K562 (cell line): ENCODE measurements around the gene C2CD2. TPM values are rescaled to one million over a fixed set of nuclear protein-coding genes. Genes with fewer than 3 reads are reported as not detected.

Experiments used
- ATAC-seq: fragments of 200-7000 bp; cut with Tn5 transposase; 3 replicates; pipeline ENCODE4 v1.9.1; 2020; ENCODE audit warnings: moderate library complexity
- BruUV-seq: library from RNA; stranded (reverse); fragments of 400-500 nt; replicated peaks from 2 replicates; lab custom pipeline; 2021; lab: Mats Ljungman, UMichigan
- CTCF ChIA-PET: fragments of 300-600 bp; formaldehyde crosslinking; extraction: SDS; loops from one replicate; lab custom pipeline; 2021; ENCODE audit warnings: low intra/inter-chr PET ratio; lab: Yijun Ruan, JAX
- POLR2A ChIA-PET: fragments of 300-600, 350-650 bp; sonication (Branson Sonifier 250); formaldehyde crosslinking; extraction: SDS; loops from one replicate; lab custom pipeline; 2021; ENCODE audit warnings: antibody characterized with exemption, inconsistent platforms; lab: Yijun Ruan, JAX
- DNase-seq, 4 experiments: peaks; one replicate each; pipeline versions ENCODE4 v3.0.0 to v3.0.0-alpha.2; 2011 to 2018; ENCODE audit warnings: low spot score in 3 of 4, mixed read lengths in 3 of 4; ENCODE audit errors: extremely low read depth in 1 of 4
- FAIRE-seq: peaks from 2 replicates; lab custom pipeline; 2011; peaks lifted over from hg19 to GRCh38; lab: Jason Lieb, UNC
- H2AFZ ChIP-seq: 2 replicates; pipeline ENCODE4 v1.6.0; 2011; ENCODE audit warnings: low read depth, low read length, control low read depth, inconsistent platforms
- H3K27ac ChIP-seq: fragments of 200-600 bp; 3 replicates; pipeline ENCODE4 v1.8.0; 2011; ENCODE audit warnings: low read depth, mild to moderate bottlenecking, control low read depth, inconsistent platforms, low read length, moderate library complexity, mixed read lengths; ENCODE audit errors: extremely low read depth
- H3K27me3 ChIP-seq, 2 experiments: fragments of 300-600 bp in 1 of 2; 2 replicates in 1 of 2; 3 replicates in 1 of 2; pipeline versions ENCODE4 v1.6.0 to v1.8.0; 2011; ENCODE audit warnings: inconsistent platforms in 2 of 2, low read length in 2 of 2, mild to moderate bottlenecking in 1 of 2, mixed read lengths in 1 of 2, moderate library complexity in 1 of 2; ENCODE audit not compliant: control insufficient read depth in 2 of 2, insufficient read depth in 2 of 2
- H3K36me3 ChIP-seq: fragments of 300-600 bp; 3 replicates; pipeline ENCODE4 v1.8.0; 2011; ENCODE audit warnings: mild to moderate bottlenecking, low read length, inconsistent platforms; ENCODE audit not compliant: control insufficient read depth, insufficient read depth
- H3K4me1 ChIP-seq, 2 experiments: fragments of 200-600 bp in 1 of 2; replicated peaks in 1 of 2; 2 replicates in 1 of 2; 3 replicates in 1 of 2; pipeline versions ENCODE4 v1.5.1 to v1.8.0; 2011; ENCODE audit warnings: inconsistent platforms in 2 of 2, low read length in 2 of 2, mild to moderate bottlenecking in 1 of 2, mixed read lengths in 1 of 2, moderate library complexity in 1 of 2; ENCODE audit not compliant: control insufficient read depth in 2 of 2, insufficient read depth in 2 of 2
- H3K4me2 ChIP-seq: 2 replicates; pipeline ENCODE4 v1.6.1; 2011; ENCODE audit warnings: low read length, control low read depth, inconsistent platforms, mixed read lengths; ENCODE audit not compliant: insufficient read depth
- H3K4me3 ChIP-seq: fragments of 200-600 bp; sonication (generic), shearing (Covaris generic); 2 replicates; pipeline ENCODE4 v1.5.1; 2016; ENCODE audit warnings: control low read depth, inconsistent platforms
- H3K79me2 ChIP-seq: fragments of 200-600 bp; 3 replicates; pipeline ENCODE4 v1.8.0; 2011; ENCODE audit warnings: low read length, inconsistent platforms; ENCODE audit not compliant: control insufficient read depth, insufficient read depth
- H3K9ac ChIP-seq, 2 experiments: 2 replicates each; pipeline versions ENCODE4 v1.6.0 to v1.6.1; 2011; ENCODE audit warnings: low read depth in 2 of 2, low read length in 2 of 2, control low read depth in 1 of 2, inconsistent platforms in 1 of 2, mild to moderate bottlenecking in 1 of 2, mixed read lengths in 1 of 2; ENCODE audit not compliant: insufficient read depth in 1 of 2
- H3K9me1 ChIP-seq: one replicate; pipeline ENCODE4 v1.6.0; 2011; ENCODE audit warnings: inconsistent platforms, mild to moderate bottlenecking, low read length, moderate library complexity; ENCODE audit not compliant: control insufficient read depth, insufficient read depth
- H3K9me3 ChIP-seq: replicated peaks from 2 replicates; pipeline ENCODE4 v1.5.1; 2011; ENCODE audit warnings: low read depth, low read length, inconsistent platforms; ENCODE audit not compliant: control insufficient read depth, insufficient read depth
- H4K20me1 ChIP-seq: replicated peaks from 2 replicates; pipeline ENCODE4 v1.6.1; 2011; ENCODE audit warnings: low read length, inconsistent platforms, mixed read lengths; ENCODE audit not compliant: control insufficient read depth, insufficient read depth
- MIER1 ChIP-seq: fragments of 450-650 bp; IDR thresholded peaks from 2 replicates; pipeline ENCODE4 v1.6.1; 2016; ENCODE audit warnings: antibody characterized with exemption, mild to moderate bottlenecking, low read depth
- ZBTB1 ChIP-seq: sonication (generic); formaldehyde crosslinking; IDR thresholded peaks from 2 replicates; pipeline ENCODE4 v1.8.1; 2023; ENCODE audit warnings: missing genetic modification reagents, low read depth, mild to moderate bottlenecking, borderline replicate concordance
- WGBS: fragments of 100-300 bp; shearing (Covaris generic); methylation state at CpG from one replicate; pipeline ENCODE4 v1.1.6; 2016; ENCODE audit warnings: low coverage, mixed read lengths; ENCODE audit not compliant: insufficient coverage; ENCODE audit errors: missing lambda C conversion rate; 5-methylcytosine and 5-hydroxymethylcytosine counted together
- in situ Hi-C: fragments of 300-500 bp; cut with MboI; formaldehyde crosslinking; loops from 4 replicates; pipeline ENCODE4 v1.15.0; 2018; ENCODE audit warnings: inconsistent platforms, mixed read lengths
- intact Hi-C: fragments of 100-400 bp; cut with micrococcal nuclease; formaldehyde crosslinking; loops from 2 replicates; pipeline ENCODE4 v1.14.2; 2022
- polyA plus RNA-seq, 8 experiments: library from polyadenylated mRNA; depleted of rRNA in 4 of 8; stranded (reverse) in 5 of 8; unstranded in 3 of 8; fragments of >200 nt; fragmentation: Nextera tagmentation in 2 of 8; fragmentation: Illumina TruSeq in 1 of 8; extraction: Ambion mirVana in 2 of 8; extraction: Trizol in 1 of 8; gene quantifications; 2 replicates each; pipeline versions ENCODE4 v1.2.1 to v1.2.3, GENCODE V29; 2011 to 2014; ENCODE audit warnings: inconsistent platforms in 1 of 8, missing spikeins in 1 of 8
- total RNA-seq, 7 experiments: library from RNA; depleted of rRNA in 6 of 7; stranded (reverse); fragments of >200 nt in 6 of 7; fragmentation: Illumina TruSeq in 2 of 7; extraction: Trizol in 2 of 7; gene quantifications; 2 replicates each; pipeline versions ENCODE4 v1.2.1 to v1.2.3, GENCODE V29; 2011 to 2021; ENCODE audit warnings: low replicate concordance in 1 of 7
- TF ChIP-seq, protein P1 (sequence below): fragments of 250-450 bp; sonication (Bioruptor Pico); IDR thresholded peaks from 2 replicates; pipeline ENCODE4 v1.8.0; 2022; ENCODE audit warnings: inconsistent platforms, mild to moderate bottlenecking, moderate library complexity, borderline replicate concordance
- TF ChIP-seq, protein P2 (sequence below), 2 experiments: fragments of 450-650 bp; formaldehyde crosslinking in 1 of 2; IDR thresholded peaks; 2 replicates each; pipeline versions ENCODE4 v1.4.0 to v1.6.1; 2014 to 2020; ENCODE audit warnings: mild to moderate bottlenecking in 2 of 2, borderline replicate concordance in 1 of 2, low read depth in 1 of 2
- TF ChIP-seq, protein P3 (sequence below): IDR thresholded peaks from 2 replicates; pipeline ENCODE4 v1.6.1; 2012; ENCODE audit warnings: low read depth, low read length, improper control_type of control experiment, borderline replicate concordance

C2CD2 gene
- total and polyA plus RNA-seq, 9 of the 15 experiments (the other 6 are each of a cell fraction or from before 2014, with no cell fraction given), result 1.3 to 21.6 (median 12.1) TPM

DNA sequence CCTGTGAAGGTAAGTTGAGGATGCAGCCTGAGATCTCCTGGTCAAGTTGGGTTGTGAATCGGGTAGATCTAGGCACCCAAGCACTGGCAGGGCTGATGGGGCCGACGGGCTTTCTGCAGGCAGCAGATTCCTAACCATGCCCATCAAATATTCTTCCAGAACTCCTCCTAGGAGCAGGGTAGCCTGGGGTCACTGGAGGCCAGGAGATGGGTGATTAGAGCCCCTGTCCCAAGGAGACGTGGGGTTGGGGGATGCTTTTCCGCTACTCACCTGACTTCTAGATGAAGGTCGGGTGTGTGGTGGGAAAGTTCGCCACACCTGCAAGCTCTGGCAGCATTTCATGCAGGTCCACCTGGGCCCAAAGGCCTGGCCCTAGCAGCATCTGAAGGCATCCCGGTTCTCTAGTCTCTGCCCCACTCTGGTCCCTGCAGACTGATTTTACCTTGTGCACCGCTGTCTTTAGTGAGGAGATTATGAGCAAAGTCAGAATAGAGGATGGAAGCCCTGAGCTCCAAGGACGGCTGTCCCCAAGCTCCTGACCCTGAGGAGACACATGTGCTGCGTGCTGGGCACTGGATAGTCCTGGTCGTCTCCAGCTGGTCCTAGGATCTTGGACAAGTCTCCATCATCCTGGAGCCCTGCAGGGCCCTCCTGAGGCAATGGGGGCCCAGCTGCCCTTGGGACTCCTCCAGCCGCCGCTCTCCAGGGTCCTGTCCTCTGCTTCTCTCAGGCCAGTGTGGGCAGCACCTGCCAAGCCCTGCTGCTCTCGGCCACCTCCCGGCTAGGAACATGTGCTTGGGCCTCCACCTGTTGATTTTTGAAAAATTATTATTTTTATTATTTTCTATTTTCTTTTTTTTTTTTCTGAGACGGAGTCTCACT, 21.8 kb upstream of the C2CD2 start:
- H3K79me2 ChIP-seq, result no peaks in the 10 kb centered on the region
- POLR2A ChIA-PET, result interaction anchor here (0.6 kb wide), 2 partner anchors 79 to 227 kb away, joined by 3 read pairs; no protein-coding TSS in a partner anchor
- H3K4me2 ChIP-seq, result no peak overlapping the region
- H3K36me3 ChIP-seq, result no peaks in the 10 kb centered on the region
- H3K9me3 ChIP-seq, result peaks cover 4% of the 10 kb centered on the region; the same call in 1 of the 2 replicates
- intact Hi-C loops (no loop called here), in situ Hi-C loops (no loop called here)
- H3K27me3 ChIP-seq, result peaks cover 26 to 58% of the 10 kb centered on the region in 2 experiments
- no peaks in the 10 kb centered on the region for H3K9me1 ChIP-seq
- H3K9ac ChIP-seq, result no peak overlapping the region
- CTCF ChIA-PET, result no interaction called here
- FAIRE-seq (no peak), DNase-seq (peak in 1 of 4 experiments; percentile 29), ATAC-seq (peak; percentile 72)
- BruUV-seq, result no TSS peak
- TF ChIP-seq, protein P1, sequence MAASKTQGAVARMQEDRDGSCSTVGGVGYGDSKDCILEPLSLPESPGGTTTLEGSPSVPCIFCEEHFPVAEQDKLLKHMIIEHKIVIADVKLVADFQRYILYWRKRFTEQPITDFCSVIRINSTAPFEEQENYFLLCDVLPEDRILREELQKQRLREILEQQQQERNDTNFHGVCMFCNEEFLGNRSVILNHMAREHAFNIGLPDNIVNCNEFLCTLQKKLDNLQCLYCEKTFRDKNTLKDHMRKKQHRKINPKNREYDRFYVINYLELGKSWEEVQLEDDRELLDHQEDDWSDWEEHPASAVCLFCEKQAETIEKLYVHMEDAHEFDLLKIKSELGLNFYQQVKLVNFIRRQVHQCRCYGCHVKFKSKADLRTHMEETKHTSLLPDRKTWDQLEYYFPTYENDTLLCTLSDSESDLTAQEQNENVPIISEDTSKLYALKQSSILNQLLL (CRISPR knock-in tag), result no peak
- TF ChIP-seq MIER1 (0 out of 2 replicates have a peak, but pooled peaks have one; percentile 63), ZBTB1 (CRISPR knock-in tag) (no peak)
- TF ChIP-seq, protein P2, sequence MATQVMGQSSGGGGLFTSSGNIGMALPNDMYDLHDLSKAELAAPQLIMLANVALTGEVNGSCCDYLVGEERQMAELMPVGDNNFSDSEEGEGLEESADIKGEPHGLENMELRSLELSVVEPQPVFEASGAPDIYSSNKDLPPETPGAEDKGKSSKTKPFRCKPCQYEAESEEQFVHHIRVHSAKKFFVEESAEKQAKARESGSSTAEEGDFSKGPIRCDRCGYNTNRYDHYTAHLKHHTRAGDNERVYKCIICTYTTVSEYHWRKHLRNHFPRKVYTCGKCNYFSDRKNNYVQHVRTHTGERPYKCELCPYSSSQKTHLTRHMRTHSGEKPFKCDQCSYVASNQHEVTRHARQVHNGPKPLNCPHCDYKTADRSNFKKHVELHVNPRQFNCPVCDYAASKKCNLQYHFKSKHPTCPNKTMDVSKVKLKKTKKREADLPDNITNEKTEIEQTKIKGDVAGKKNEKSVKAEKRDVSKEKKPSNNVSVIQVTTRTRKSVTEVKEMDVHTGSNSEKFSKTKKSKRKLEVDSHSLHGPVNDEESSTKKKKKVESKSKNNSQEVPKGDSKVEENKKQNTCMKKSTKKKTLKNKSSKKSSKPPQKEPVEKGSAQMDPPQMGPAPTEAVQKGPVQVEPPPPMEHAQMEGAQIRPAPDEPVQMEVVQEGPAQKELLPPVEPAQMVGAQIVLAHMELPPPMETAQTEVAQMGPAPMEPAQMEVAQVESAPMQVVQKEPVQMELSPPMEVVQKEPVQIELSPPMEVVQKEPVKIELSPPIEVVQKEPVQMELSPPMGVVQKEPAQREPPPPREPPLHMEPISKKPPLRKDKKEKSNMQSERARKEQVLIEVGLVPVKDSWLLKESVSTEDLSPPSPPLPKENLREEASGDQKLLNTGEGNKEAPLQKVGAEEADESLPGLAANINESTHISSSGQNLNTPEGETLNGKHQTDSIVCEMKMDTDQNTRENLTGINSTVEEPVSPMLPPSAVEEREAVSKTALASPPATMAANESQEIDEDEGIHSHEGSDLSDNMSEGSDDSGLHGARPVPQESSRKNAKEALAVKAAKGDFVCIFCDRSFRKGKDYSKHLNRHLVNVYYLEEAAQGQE (IDR thresholded peaks at IDR 0.05; ENCODE audit: borderline replicate concordance), result peak; percentile 90
- TF ChIP-seq, protein P2 (CRISPR knock-in tag; IDR thresholded peaks at IDR 0.05; ENCODE audit: low read depth), result no peak
- TF ChIP-seq, protein P3, sequence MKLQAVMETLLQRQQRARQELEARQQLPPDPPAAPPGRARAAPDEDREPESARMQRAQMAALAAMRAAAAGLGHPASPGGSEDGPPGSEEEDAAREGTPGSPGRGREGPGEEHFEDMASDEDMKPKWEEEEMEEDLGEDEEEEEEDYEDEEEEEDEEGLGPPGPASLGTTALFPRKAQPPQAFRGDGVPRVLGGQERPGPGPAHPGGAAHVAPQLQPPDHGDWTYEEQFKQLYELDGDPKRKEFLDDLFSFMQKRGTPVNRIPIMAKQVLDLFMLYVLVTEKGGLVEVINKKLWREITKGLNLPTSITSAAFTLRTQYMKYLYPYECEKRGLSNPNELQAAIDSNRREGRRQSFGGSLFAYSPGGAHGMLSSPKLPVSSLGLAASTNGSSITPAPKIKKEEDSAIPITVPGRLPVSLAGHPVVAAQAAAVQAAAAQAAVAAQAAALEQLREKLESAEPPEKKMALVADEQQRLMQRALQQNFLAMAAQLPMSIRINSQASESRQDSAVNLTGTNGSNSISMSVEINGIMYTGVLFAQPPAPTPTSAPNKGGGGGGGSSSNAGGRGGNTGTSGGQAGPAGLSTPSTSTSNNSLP, result no peak
- WGBS, result 6% methylated on average over 17 of the region's 17 CpGs
- no peak overlapping the region for H3K27ac ChIP-seq
- H3K4me1 ChIP-seq, result peaks cover 0 to 4% of the 10 kb centered on the region in 2 experiments; a peak in 2 of 5 replicates
- no peak overlapping the region for H2AFZ ChIP-seq
- H3K4me3 ChIP-seq, result no peak overlapping the region
- H4K20me1 ChIP-seq, result no peaks in the 10 kb centered on the region
